K562 (cell line): ENCODE measurements around the gene CLEC18B. TPM values are rescaled to one million over a fixed set of nuclear protein-coding genes. Genes with fewer than 3 reads are reported as not detected.

Source experiments
- ATAC-seq: fragments of 200-7000 bp; cut with Tn5 transposase; 3 replicates; pipeline ENCODE4 v1.9.1; 2020; ENCODE audit warnings: moderate library complexity
- BruUV-seq: library from RNA; stranded (reverse); fragments of 400-500 nt; replicated peaks from 2 replicates; lab custom pipeline; 2021; lab: Mats Ljungman, UMichigan
- CTCF ChIA-PET: fragments of 300-600 bp; formaldehyde crosslinking; extraction: SDS; loops from one replicate; lab custom pipeline; 2021; ENCODE audit warnings: low intra/inter-chr PET ratio; lab: Yijun Ruan, JAX
- POLR2A ChIA-PET: fragments of 300-600, 350-650 bp; sonication (Branson Sonifier 250); formaldehyde crosslinking; extraction: SDS; loops from one replicate; lab custom pipeline; 2021; ENCODE audit warnings: antibody characterized with exemption, inconsistent platforms; lab: Yijun Ruan, JAX
- DNase-seq, 4 experiments: peaks; one replicate each; pipeline versions ENCODE4 v3.0.0 to v3.0.0-alpha.2; 2011 to 2018; ENCODE audit warnings: low spot score in 3 of 4, mixed read lengths in 3 of 4; ENCODE audit errors: extremely low read depth in 1 of 4
- FAIRE-seq: peaks from 2 replicates; lab custom pipeline; 2011; peaks lifted over from hg19 to GRCh38; lab: Jason Lieb, UNC
- H2AFZ ChIP-seq: 2 replicates; pipeline ENCODE4 v1.6.0; 2011; ENCODE audit warnings: low read depth, low read length, control low read depth, inconsistent platforms
- H3K27ac ChIP-seq: fragments of 200-600 bp; 3 replicates; pipeline ENCODE4 v1.8.0; 2011; ENCODE audit warnings: low read depth, mild to moderate bottlenecking, control low read depth, inconsistent platforms, low read length, moderate library complexity, mixed read lengths; ENCODE audit errors: extremely low read depth
- H3K27me3 ChIP-seq, 2 experiments: fragments of 300-600 bp in 1 of 2; 2 replicates in 1 of 2; 3 replicates in 1 of 2; pipeline versions ENCODE4 v1.6.0 to v1.8.0; 2011; ENCODE audit warnings: inconsistent platforms in 2 of 2, low read length in 2 of 2, mild to moderate bottlenecking in 1 of 2, mixed read lengths in 1 of 2, moderate library complexity in 1 of 2; ENCODE audit not compliant: control insufficient read depth in 2 of 2, insufficient read depth in 2 of 2
- H3K36me3 ChIP-seq: fragments of 300-600 bp; 3 replicates; pipeline ENCODE4 v1.8.0; 2011; ENCODE audit warnings: mild to moderate bottlenecking, low read length, inconsistent platforms; ENCODE audit not compliant: control insufficient read depth, insufficient read depth
- H3K4me1 ChIP-seq, 2 experiments: fragments of 200-600 bp in 1 of 2; replicated peaks in 1 of 2; 2 replicates in 1 of 2; 3 replicates in 1 of 2; pipeline versions ENCODE4 v1.5.1 to v1.8.0; 2011; ENCODE audit warnings: inconsistent platforms in 2 of 2, low read length in 2 of 2, mild to moderate bottlenecking in 1 of 2, mixed read lengths in 1 of 2, moderate library complexity in 1 of 2; ENCODE audit not compliant: control insufficient read depth in 2 of 2, insufficient read depth in 2 of 2
- H3K4me2 ChIP-seq: 2 replicates; pipeline ENCODE4 v1.6.1; 2011; ENCODE audit warnings: low read length, control low read depth, inconsistent platforms, mixed read lengths; ENCODE audit not compliant: insufficient read depth
- H3K4me3 ChIP-seq: fragments of 200-600 bp; sonication (generic), shearing (Covaris generic); 2 replicates; pipeline ENCODE4 v1.5.1; 2016; ENCODE audit warnings: control low read depth, inconsistent platforms
- H3K79me2 ChIP-seq: fragments of 200-600 bp; 3 replicates; pipeline ENCODE4 v1.8.0; 2011; ENCODE audit warnings: low read length, inconsistent platforms; ENCODE audit not compliant: control insufficient read depth, insufficient read depth
- H3K9ac ChIP-seq, 2 experiments: 2 replicates each; pipeline versions ENCODE4 v1.6.0 to v1.6.1; 2011; ENCODE audit warnings: low read depth in 2 of 2, low read length in 2 of 2, control low read depth in 1 of 2, inconsistent platforms in 1 of 2, mild to moderate bottlenecking in 1 of 2, mixed read lengths in 1 of 2; ENCODE audit not compliant: insufficient read depth in 1 of 2
- H3K9me1 ChIP-seq: one replicate; pipeline ENCODE4 v1.6.0; 2011; ENCODE audit warnings: inconsistent platforms, mild to moderate bottlenecking, low read length, moderate library complexity; ENCODE audit not compliant: control insufficient read depth, insufficient read depth
- H3K9me3 ChIP-seq: replicated peaks from 2 replicates; pipeline ENCODE4 v1.5.1; 2011; ENCODE audit warnings: low read depth, low read length, inconsistent platforms; ENCODE audit not compliant: control insufficient read depth, insufficient read depth
- H4K20me1 ChIP-seq: replicated peaks from 2 replicates; pipeline ENCODE4 v1.6.1; 2011; ENCODE audit warnings: low read length, inconsistent platforms, mixed read lengths; ENCODE audit not compliant: control insufficient read depth, insufficient read depth
- ARNT ChIP-seq, 2 experiments: fragments of 450-650 bp; IDR thresholded peaks; 2 replicates each; pipeline ENCODE4 v1.6.1; 2016; ENCODE audit warnings: mild to moderate bottlenecking in 1 of 2
- CREB3L1 ChIP-seq: fragments of 450-650 bp; IDR thresholded peaks from 2 replicates; pipeline ENCODE4 v1.6.1; 2014; ENCODE audit warnings: low read depth, mild to moderate bottlenecking, moderate library complexity, borderline replicate concordance
- FOS ChIP-seq: IDR thresholded peaks from 3 replicates; pipeline ENCODE4 v1.6.1; 2011; ENCODE audit not compliant: insufficient read length; ENCODE audit errors: extremely low read depth
- FOXA1 ChIP-seq: fragments of 450-650 bp; IDR thresholded peaks from 2 replicates; pipeline ENCODE4 v1.6.1; 2016; ENCODE audit warnings: mild to moderate bottlenecking, borderline replicate concordance
- FOXK1 ChIP-seq: sonication (generic); formaldehyde crosslinking; IDR thresholded peaks from 2 replicates; pipeline ENCODE4 v1.8.0; 2022; ENCODE audit warnings: missing genetic modification reagents, mild to moderate bottlenecking, borderline replicate concordance
- GATAD2A ChIP-seq: fragments of 450-650 bp; IDR thresholded peaks from 2 replicates; pipeline ENCODE4 v1.6.1; 2017
- GTF2E2 ChIP-seq: fragments of 200-800 bp; sonication (Bioruptor generic); IDR thresholded peaks from 2 replicates; pipeline ENCODE4 v1.6.1; 2016; ENCODE audit warnings: missing genetic modification characterization, missing compliant biosample characterization
- HMG20A ChIP-seq: fragments of 450-650 bp; formaldehyde crosslinking; conservative IDR thresholded peaks from 2 replicates; pipeline ENCODE4 v1.4.0; 2020; ENCODE audit warnings: mild to moderate bottlenecking, mixed read lengths
- LARP7 ChIP-seq: fragments of 450-650 bp; IDR thresholded peaks from 2 replicates; pipeline ENCODE4 v1.6.1; 2016
- PURB ChIP-seq: sonication (generic); formaldehyde crosslinking; IDR thresholded peaks from 2 replicates; pipeline ENCODE4 v1.9.0; 2021; ENCODE audit warnings: low read depth, mild to moderate bottlenecking, missing genetic modification reagents
- RHOXF2B ChIP-seq: fragments of 250-450 bp; sonication (Bioruptor Pico); conservative IDR thresholded peaks from 2 replicates; pipeline ENCODE4 v1.5.1; 2021
- SAP30 ChIP-seq: fragments of 200-600 bp; sonication (generic); IDR thresholded peaks from 2 replicates; pipeline ENCODE4 v1.6.1; 2012; ENCODE audit warnings: borderline replicate concordance, low read depth, mild to moderate bottlenecking, moderate library complexity, low read length, control low read depth, inconsistent platforms; ENCODE audit not compliant: insufficient read depth, poor library complexity, severe bottlenecking
- SMAD4 ChIP-seq: fragments of 250-450 bp; sonication (Bioruptor Pico); conservative IDR thresholded peaks from 2 replicates; pipeline ENCODE4 v1.8.0; 2021; ENCODE audit warnings: inconsistent platforms, mild to moderate bottlenecking, moderate library complexity
- ZFP30 ChIP-seq: fragments of 250-450 bp; sonication (Bioruptor Pico); IDR thresholded peaks from 2 replicates; pipeline ENCODE4 v1.8.0; 2022; ENCODE audit warnings: moderate library complexity, mild to moderate bottlenecking, inconsistent platforms, borderline replicate concordance
- ZKSCAN1 ChIP-seq: fragments of 150-350 bp; IDR thresholded peaks from 2 replicates; pipeline ENCODE4 v1.6.1; 2016; ENCODE audit warnings: low read depth, low read length
- ZNF121 ChIP-seq: sonication (generic); formaldehyde crosslinking; conservative IDR thresholded peaks from 2 replicates; pipeline ENCODE4 v1.8.0; 2022; ENCODE audit warnings: missing genetic modification reagents
- ZNF280A ChIP-seq: fragments of 450-650 bp; IDR thresholded peaks from 2 replicates; pipeline ENCODE4 v1.6.1; 2018; ENCODE audit warnings: mild to moderate bottlenecking, low read depth; ENCODE audit not compliant: partially characterized antibody
- ZNF3 ChIP-seq: fragments of 250-450 bp; sonication (Bioruptor Pico); IDR thresholded peaks from 2 replicates; pipeline ENCODE4 v1.5.0; 2021; ENCODE audit warnings: mild to moderate bottlenecking, moderate library complexity
- WGBS: fragments of 100-300 bp; shearing (Covaris generic); methylation state at CpG from one replicate; pipeline ENCODE4 v1.1.6; 2016; ENCODE audit warnings: low coverage, mixed read lengths; ENCODE audit not compliant: insufficient coverage; ENCODE audit errors: missing lambda C conversion rate; 5-methylcytosine and 5-hydroxymethylcytosine counted together
- in situ Hi-C: fragments of 300-500 bp; cut with MboI; formaldehyde crosslinking; loops from 4 replicates; pipeline ENCODE4 v1.15.0; 2018; ENCODE audit warnings: inconsistent platforms, mixed read lengths
- intact Hi-C: fragments of 100-400 bp; cut with micrococcal nuclease; formaldehyde crosslinking; loops from 2 replicates; pipeline ENCODE4 v1.14.2; 2022
- polyA plus RNA-seq, 8 experiments: library from polyadenylated mRNA; depleted of rRNA in 4 of 8; stranded (reverse) in 5 of 8; unstranded in 3 of 8; fragments of >200 nt; fragmentation: Nextera tagmentation in 2 of 8; fragmentation: Illumina TruSeq in 1 of 8; extraction: Ambion mirVana in 2 of 8; extraction: Trizol in 1 of 8; gene quantifications; 2 replicates each; pipeline versions ENCODE4 v1.2.1 to v1.2.3, GENCODE V29; 2011 to 2014; ENCODE audit warnings: inconsistent platforms in 1 of 8, missing spikeins in 1 of 8
- total RNA-seq, 7 experiments: library from RNA; depleted of rRNA in 6 of 7; stranded (reverse); fragments of >200 nt in 6 of 7; fragmentation: Illumina TruSeq in 2 of 7; extraction: Trizol in 2 of 7; gene quantifications; 2 replicates each; pipeline versions ENCODE4 v1.2.1 to v1.2.3, GENCODE V29; 2011 to 2021; ENCODE audit warnings: low replicate concordance in 1 of 7
- TF ChIP-seq, protein P1 (sequence below): fragments of 450-650 bp; formaldehyde crosslinking; IDR thresholded peaks from 2 replicates; pipeline ENCODE4 v1.4.0; 2022; ENCODE audit warnings: mild to moderate bottlenecking, moderate library complexity

Gene CLEC18B
- total and polyA plus RNA-seq, 9 of the 15 experiments (the other 6 are each of a cell fraction or from before 2014, with no cell fraction given) = 0.23 to 7.6 (median 3.5) TPM

GRCh38 chr16:74447578-74447977, 26.3 kb upstream of the CLEC18B start:
- CTCF ChIA-PET = no interaction called here
- no peaks in the 10 kb centered on the region for H3K27me3 ChIP-seq
- no peaks in the 10 kb centered on the region for H3K9me1 ChIP-seq
- intact Hi-C loops (loop anchor here (5.0 kb wide), 1 partner anchor 105 kb away; no protein-coding TSS in a partner anchor), in situ Hi-C loops (no loop called here)
- no peaks in the 10 kb centered on the region for H3K79me2 ChIP-seq
- H3K27ac ChIP-seq = no peak overlapping the region
- H2AFZ ChIP-seq = no peak overlapping the region
- ATAC-seq = no peak
- no peaks in the 10 kb centered on the region; a peak in 1 of 5 replicates for H3K4me1 ChIP-seq
- H3K36me3 ChIP-seq = peaks cover 10% of the 10 kb centered on the region; the same call in 2 of the 3 replicates
- H3K9me3 ChIP-seq = no peaks in the 10 kb centered on the region
- TF ChIP-seq RHOXF2B (CRISPR knock-in tag) = no peak
- TF ChIP-seq, protein P1, sequence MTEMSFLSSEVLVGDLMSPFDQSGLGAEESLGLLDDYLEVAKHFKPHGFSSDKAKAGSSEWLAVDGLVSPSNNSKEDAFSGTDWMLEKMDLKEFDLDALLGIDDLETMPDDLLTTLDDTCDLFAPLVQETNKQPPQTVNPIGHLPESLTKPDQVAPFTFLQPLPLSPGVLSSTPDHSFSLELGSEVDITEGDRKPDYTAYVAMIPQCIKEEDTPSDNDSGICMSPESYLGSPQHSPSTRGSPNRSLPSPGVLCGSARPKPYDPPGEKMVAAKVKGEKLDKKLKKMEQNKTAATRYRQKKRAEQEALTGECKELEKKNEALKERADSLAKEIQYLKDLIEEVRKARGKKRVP = no peak
- no peak for TF ChIP-seq HMG20A
- TF ChIP-seq ZNF280A = no peak
- TF ChIP-seq ZNF3 (CRISPR knock-in tag) = no peak
- no peak for TF ChIP-seq PURB (CRISPR knock-in tag)
- TF ChIP-seq LARP7 = no peak
- TF ChIP-seq SAP30 = no peak
- no peak for TF ChIP-seq ARNT (IDR thresholded peaks at IDR 0.05)
- TF ChIP-seq FOXK1 (CRISPR knock-in tag) = no peak
- TF ChIP-seq FOS = no peak
- TF ChIP-seq SMAD4 = no peak
- TF ChIP-seq CREB3L1 = no peak
- TF ChIP-seq GTF2E2 (tag) = no peak
- TF ChIP-seq ZKSCAN1 = no peak
- no peak for TF ChIP-seq ZNF121 (CRISPR knock-in tag)
- no peak for TF ChIP-seq GATAD2A
- TF ChIP-seq FOXA1 = no peak
- TF ChIP-seq ZFP30 = no peak
- TF ChIP-seq, all 486 proteins: peak for 0
- 94% methylated on average over 5 of the region's 5 CpGs for WGBS
- Histone ChIP-seq H3K4me3 (no peak overlapping the region), H3K4me2 (no peak overlapping the region), H4K20me1 (peaks cover 3% of the 10 kb centered on the region; the same call in 1 of the 2 replicates), H3K9ac (no peak overlapping the region; a peak in 1 of 4 replicates)
- no TSS peak for BruUV-seq
- no peak for DNase-seq
- POLR2A ChIA-PET = no interaction called here
- FAIRE-seq = no peak
